ENCODE data around the gene LHFPL3.

DNA sequence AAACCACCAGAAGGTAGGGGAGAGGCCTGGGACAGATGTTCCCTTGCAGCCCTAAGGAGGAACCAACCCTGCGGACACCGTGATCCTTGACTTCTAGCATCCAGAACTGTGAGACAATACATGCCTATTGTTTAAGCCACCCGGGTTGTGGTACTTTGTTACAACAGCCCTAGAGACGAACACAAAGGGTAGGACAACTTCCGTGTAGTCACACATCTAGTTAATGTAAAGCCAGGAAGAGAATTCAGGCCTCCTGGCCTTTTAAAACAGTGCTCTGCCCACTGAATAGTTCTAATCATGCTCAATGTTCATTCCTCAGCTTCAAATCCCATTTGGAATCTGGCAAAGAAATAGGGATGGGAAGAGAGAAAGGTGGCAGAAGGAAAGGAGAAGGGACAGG lies 445.4 kb downstream of the LHFPL3 start:
- TF ChIP-seq CTCF (IDR thresholded peaks at IDR 0.05; ENCODE audit: borderline replicate concordance, extremely low read depth, low read length, poor library complexity, severe bottlenecking) (no peak), EZH2 (IDR thresholded peaks at IDR 0.05; ENCODE audit: borderline replicate concordance, low read depth, low read length, severe bottlenecking) (no peak)
